HepG2 (cell line): Measurements from ENCODE around the gene TMEM107. TPM values are rescaled to one million over a fixed set of nuclear protein-coding genes. Genes with fewer than 3 reads are reported as not detected.
A peak's percentile ranks its signal among the peaks of the same experiment; 100 is the strongest.

Experiments used
- FOXP4 ChIP-seq: sonication (generic); formaldehyde crosslinking; IDR thresholded peaks from 2 replicates; pipeline ENCODE4 v1.4.0; 2020; ENCODE audit warnings: missing genetic modification reagents
- GABPA ChIP-seq, 2 experiments: IDR thresholded peaks; 2 replicates each; pipeline ENCODE4 v1.6.1; 2011 to 2016; ENCODE audit warnings: low read depth in 2 of 2, low read length in 1 of 2, missing biosample characterization in 1 of 2, missing genetic modification characterization in 1 of 2
- HNRNPLL ChIP-seq: fragments of 200-400 bp; formaldehyde crosslinking; IDR thresholded peaks from 2 replicates; pipeline ENCODE4 v1.6.1; 2017; ENCODE audit warnings: mild to moderate bottlenecking, low read depth, low read length; ENCODE audit not compliant: poor library complexity, severe bottlenecking
- HOXA5 ChIP-seq: sonication (generic); formaldehyde crosslinking; IDR thresholded peaks from 2 replicates; pipeline ENCODE4 v1.4.0; 2020; ENCODE audit warnings: missing genetic modification reagents
- MAFF ChIP-seq: IDR thresholded peaks from 2 replicates; pipeline ENCODE4 v1.6.1; 2011; ENCODE audit warnings: low read depth, low read length, improper control_type of control experiment
- MEIS1 ChIP-seq: sonication (generic); formaldehyde crosslinking; IDR thresholded peaks from 2 replicates; pipeline ENCODE4 v1.9.0; 2021; ENCODE audit warnings: mild to moderate bottlenecking, missing genetic modification reagents, moderate library complexity, borderline replicate concordance
- MIER2 ChIP-seq: IDR thresholded peaks from 2 replicates; pipeline ENCODE4 v1.6.1; 2016; ENCODE audit warnings: missing biosample characterization, missing genetic modification reagents
- NCOR1 ChIP-seq: fragments of 200-600 bp; sonication (generic); IDR thresholded peaks from 2 replicates; pipeline ENCODE4 v1.7.0; 2017; ENCODE audit warnings: antibody characterized with exemption, low read length, borderline replicate concordance
- NRL ChIP-seq: sonication (generic); formaldehyde crosslinking; IDR thresholded peaks from 2 replicates; pipeline ENCODE4 v1.5.0; 2020; ENCODE audit warnings: missing genetic modification reagents, mild to moderate bottlenecking, moderate library complexity, borderline replicate concordance
- PAXIP1 ChIP-seq: sonication (generic); formaldehyde crosslinking; conservative IDR thresholded peaks from 2 replicates; pipeline ENCODE4 v1.4.0; 2020; ENCODE audit warnings: mild to moderate bottlenecking, missing genetic modification reagents, moderate library complexity
- SNRNP70 ChIP-seq: fragments of 200-400 bp; formaldehyde crosslinking; IDR thresholded peaks from 2 replicates; pipeline ENCODE4 v1.6.1; 2017; ENCODE audit warnings: mild to moderate bottlenecking, low read depth, low read length, moderate library complexity
- THAP9 ChIP-seq: sonication (generic); formaldehyde crosslinking; IDR thresholded peaks from 2 replicates; pipeline ENCODE4; 2020; ENCODE audit warnings: missing genetic modification reagents, mild to moderate bottlenecking, borderline replicate concordance
- ZBTB38 ChIP-seq: sonication (generic); formaldehyde crosslinking; IDR thresholded peaks from 2 replicates; pipeline ENCODE4 v1.5.1; 2020; ENCODE audit warnings: mild to moderate bottlenecking, missing genetic modification reagents
- ZFP1 ChIP-seq: IDR thresholded peaks from 2 replicates; pipeline ENCODE4 v1.6.1; 2016
- ZNF225 ChIP-seq: sonication (generic); formaldehyde crosslinking; IDR thresholded peaks from 2 replicates; pipeline ENCODE4 v1.4.0; 2020; ENCODE audit warnings: mild to moderate bottlenecking, missing genetic modification reagents
- ZNF230 ChIP-seq: sonication (generic); formaldehyde crosslinking; IDR thresholded peaks from 2 replicates; pipeline ENCODE4 v1.4.0; 2020; ENCODE audit warnings: mild to moderate bottlenecking, missing genetic modification reagents
- ZNF343 ChIP-seq: sonication (generic); formaldehyde crosslinking; IDR thresholded peaks from 2 replicates; pipeline ENCODE4 v1.4.0; 2020; ENCODE audit warnings: mild to moderate bottlenecking, missing genetic modification reagents
- ZNF414 ChIP-seq: sonication (generic); formaldehyde crosslinking; IDR thresholded peaks from 2 replicates; pipeline ENCODE4 v1.5.0; 2020; ENCODE audit warnings: missing genetic modification reagents
- ZNF510 ChIP-seq: sonication (generic); formaldehyde crosslinking; IDR thresholded peaks from 2 replicates; pipeline ENCODE4 v1.4.0; 2020; ENCODE audit warnings: low read depth, mild to moderate bottlenecking, missing genetic modification reagents
- ZSCAN22 ChIP-seq: sonication (generic); formaldehyde crosslinking; IDR thresholded peaks from 2 replicates; pipeline ENCODE4 v1.4.0; 2020; ENCODE audit warnings: mild to moderate bottlenecking, missing genetic modification reagents
- polyA plus RNA-seq, 8 experiments: library from polyadenylated mRNA; depleted of rRNA in 3 of 8; stranded (reverse) in 7 of 8; unstranded in 1 of 8; fragments of >200 nt; fragmentation: Illumina TruSeq in 4 of 8; extraction: Trizol in 4 of 8; gene quantifications; 2 replicates each; pipeline versions ENCODE4 v1.2.1 to v1.2.3, GENCODE V29; 2011 to 2016; ENCODE audit warnings: low read depth in 4 of 8, missing spikeins in 1 of 8, mixed read lengths in 1 of 8; ENCODE audit not compliant: insufficient read depth in 1 of 8
- total RNA-seq, 5 experiments: library from RNA; depleted of rRNA; stranded (reverse); fragments of >200 nt; fragmentation: Illumina TruSeq; extraction: Trizol; gene quantifications; 2 replicates each; pipeline ENCODE4 v1.2.3, GENCODE V29; 2016; ENCODE audit warnings: low read depth in 1 of 5

TMEM107 gene
- total and polyA plus RNA-seq, 2 of the 13 experiments (the other 11 are each of a cell fraction or from before 2014, with no cell fraction given) = 7.2 to 15.3 TPM

GRCh38 chr17:8186787-8187516 lies 10.8 kb upstream of the TMEM107 start (continued):
- TF ChIP-seq ZNF414 (CRISPR knock-in tag) (peak; percentile 46; the same call in 1 of the 2 replicates), GABPA (IDR thresholded peaks at IDR 0.05; ENCODE audit: low read depth, low read length) (no peak), GABPA (CRISPR knock-in tag; IDR thresholded peaks at IDR 0.05; ENCODE audit: low read depth) (peak; percentile 79), ZNF343 (CRISPR knock-in tag) (no peak), PAXIP1 (CRISPR knock-in tag) (no peak), NCOR1 (peak; percentile 69; the same call in 1 of the 2 replicates), NRL (no peak), HOXA5 (CRISPR knock-in tag) (peak; percentile 39; the same call in 1 of the 2 replicates), HNRNPLL (no peak), SNRNP70 (no peak), ZNF225 (peak; percentile 33; the same call in 1 of the 2 replicates), ZFP1 (CRISPR knock-in tag) (peak; percentile 50; the same call in 1 of the 2 replicates), THAP9 (CRISPR knock-in tag) (0 out of 2 replicates have a peak, but pooled peaks have one; percentile 34), MAFF (0 out of 2 replicates have a peak, but pooled peaks have one; percentile 0), FOXP4 (CRISPR knock-in tag) (peak; percentile 43; the same call in 1 of the 2 replicates), ZBTB38 (CRISPR knock-in tag) (no peak), MEIS1 (CRISPR knock-in tag) (0 out of 2 replicates have a peak, but pooled peaks have one; percentile 16), MIER2 (no peak; the same call in 1 of the 2 replicates), ZSCAN22 (no peak), ZNF230 (CRISPR knock-in tag) (peak; percentile 73; the same call in 1 of the 2 replicates), ZNF510 (CRISPR knock-in tag) (0 out of 2 replicates have a peak, but pooled peaks have one; percentile 17)
